Cardiac muscle cell (in vitro differentiated cells and primary cell): ENCODE results near the gene NEU4. TPM values are rescaled to one million over a fixed set of nuclear protein-coding genes. Genes with fewer than 3 reads are reported as not detected.

Experiments used
- DNase-seq, 2 donors: peaks; one replicate each; pipeline versions ENCODE4 v3.0.0 to v3.0.0-alpha.2; 2010 to 2017; ENCODE audit warnings: low read depth in 1 of 2, low spot score in 1 of 2
- H3K27ac ChIP-seq: fragments of 200-600 bp; sonication (generic); 2 replicates; pipeline ENCODE4 v1.5.1; 2016
- H3K27me3 ChIP-seq: fragments of 200-600 bp; sonication (generic); 2 replicates; pipeline ENCODE4 v1.6.0; 2016; ENCODE audit warnings: control low read depth
- H3K36me3 ChIP-seq: fragments of 200-600 bp; sonication (generic); 2 replicates; pipeline ENCODE4 v1.5.1; 2016; ENCODE audit warnings: control low read depth
- H3K4me1 ChIP-seq: fragments of 200-600 bp; sonication (generic); 2 replicates; pipeline ENCODE4 v1.8.1; 2017; ENCODE audit warnings: low read depth, mild to moderate bottlenecking, mixed run types
- H3K4me3 ChIP-seq: fragments of 200-600 bp; sonication (generic); 2 replicates; pipeline ENCODE4 v1.5.1; 2016; ENCODE audit warnings: mild to moderate bottlenecking
- H3K9me3 ChIP-seq: fragments of 200-600 bp; sonication (generic); 2 replicates; pipeline ENCODE4 v1.5.1; 2017; ENCODE audit warnings: low read depth, mild to moderate bottlenecking, control low read depth
- polyA plus RNA-seq: library from polyadenylated mRNA; unstranded; fragments of >200 nt; fragmentation: Nextera tagmentation; extraction: Ambion mirVana; gene quantifications from 2 replicates; pipeline ENCODE4 v1.2.1, GENCODE V29; 2016
- total RNA-seq: library from RNA; depleted of rRNA; stranded (reverse); fragments of >200 nt; gene quantifications from 2 replicates; pipeline ENCODE4 v1.2.3, GENCODE V29; 2016
- TF ChIP-seq, protein P1 (sequence below): IDR thresholded peaks from 2 replicates; pipeline ENCODE4 v1.5.1; 2012; ENCODE audit warnings: low read depth, mild to moderate bottlenecking, low read length

Gene NEU4
- total and polyA plus RNA-seq, 2 experiments from 2014 or later = 0.13 to 1.8 TPM

DNA sequence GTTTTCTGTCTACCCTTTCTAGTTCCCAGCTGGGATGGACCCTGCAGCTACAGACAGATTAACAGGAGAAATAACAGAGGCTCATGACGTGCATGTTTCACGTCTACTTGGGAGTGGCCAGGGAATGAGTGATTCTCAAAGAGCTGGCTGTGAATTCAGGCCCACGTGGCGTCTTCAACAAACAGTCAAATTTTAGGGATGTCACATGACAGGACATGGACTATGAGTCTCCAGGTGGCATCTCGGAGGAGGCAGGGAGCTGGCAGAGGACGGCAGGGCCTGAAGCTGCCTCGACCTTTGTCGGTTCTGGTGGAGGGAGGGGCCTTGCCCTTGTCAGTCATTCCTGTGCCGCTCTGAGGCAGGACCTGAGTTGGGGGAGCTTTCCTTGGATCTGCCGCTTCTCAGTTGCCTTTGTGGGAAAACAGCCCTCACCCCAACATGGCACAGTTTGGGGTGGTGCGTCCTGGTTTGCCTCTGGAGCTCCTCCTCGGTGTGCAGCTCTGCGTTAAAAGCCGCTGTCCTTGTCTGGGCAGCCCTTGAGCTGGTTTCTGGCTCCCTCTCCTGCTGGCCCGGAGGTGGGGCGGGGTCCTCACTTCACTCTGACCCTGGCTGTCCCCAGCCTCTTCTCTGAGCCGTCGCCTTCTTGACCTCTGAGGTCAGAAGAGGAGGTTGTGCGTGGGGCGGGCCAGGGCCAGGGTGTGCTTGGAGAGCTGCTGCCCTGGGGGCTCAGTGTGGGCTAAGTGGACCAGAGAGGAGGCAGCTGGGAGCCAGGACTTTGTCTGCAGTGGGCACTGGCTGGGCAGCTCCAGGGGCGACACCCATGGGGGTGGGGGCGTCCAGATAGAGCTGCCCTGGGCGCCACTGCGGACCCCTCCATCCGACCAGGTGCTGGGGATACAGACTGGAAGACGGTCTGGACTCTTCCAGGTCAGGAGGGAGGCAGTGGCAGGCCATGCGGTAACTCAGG is 44.4 kb upstream of the NEU4 start:
- H3K27ac ChIP-seq = peak overlapping the region; percentile 5
- peak; percentile 21 to 23 for DNase-seq
- TF ChIP-seq, protein P1, sequence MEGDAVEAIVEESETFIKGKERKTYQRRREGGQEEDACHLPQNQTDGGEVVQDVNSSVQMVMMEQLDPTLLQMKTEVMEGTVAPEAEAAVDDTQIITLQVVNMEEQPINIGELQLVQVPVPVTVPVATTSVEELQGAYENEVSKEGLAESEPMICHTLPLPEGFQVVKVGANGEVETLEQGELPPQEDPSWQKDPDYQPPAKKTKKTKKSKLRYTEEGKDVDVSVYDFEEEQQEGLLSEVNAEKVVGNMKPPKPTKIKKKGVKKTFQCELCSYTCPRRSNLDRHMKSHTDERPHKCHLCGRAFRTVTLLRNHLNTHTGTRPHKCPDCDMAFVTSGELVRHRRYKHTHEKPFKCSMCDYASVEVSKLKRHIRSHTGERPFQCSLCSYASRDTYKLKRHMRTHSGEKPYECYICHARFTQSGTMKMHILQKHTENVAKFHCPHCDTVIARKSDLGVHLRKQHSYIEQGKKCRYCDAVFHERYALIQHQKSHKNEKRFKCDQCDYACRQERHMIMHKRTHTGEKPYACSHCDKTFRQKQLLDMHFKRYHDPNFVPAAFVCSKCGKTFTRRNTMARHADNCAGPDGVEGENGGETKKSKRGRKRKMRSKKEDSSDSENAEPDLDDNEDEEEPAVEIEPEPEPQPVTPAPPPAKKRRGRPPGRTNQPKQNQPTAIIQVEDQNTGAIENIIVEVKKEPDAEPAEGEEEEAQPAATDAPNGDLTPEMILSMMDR = no peak
- H3K27me3 ChIP-seq = no peaks in the 10 kb centered on the region
- no peak overlapping the region for H3K4me3 ChIP-seq
- no peaks in the 10 kb centered on the region for H3K9me3 ChIP-seq
- no peaks in the 10 kb centered on the region for H3K36me3 ChIP-seq
- peaks cover 11% of the 10 kb centered on the region for H3K4me1 ChIP-seq

GRCh38 chr2:241767464-241768250 is 41.3 kb upstream of the NEU4 start:
- no peak for DNase-seq

GRCh38 chr2:241768251-241768711 is 40.7 kb upstream of the NEU4 start:
- Histone ChIP-seq H3K27me3 (no peaks in the 10 kb centered on the region), H3K9me3 (no peaks in the 10 kb centered on the region), H3K4me1 (peaks cover 19% of the 10 kb centered on the region), H3K4me3 (no peak overlapping the region), H3K27ac (no peak overlapping the region), H3K36me3 (no peaks in the 10 kb centered on the region)
- no peak for DNase-seq
- TF ChIP-seq, protein P1 = no peak

More at GRCh38 chr2:241767464-241768250, 41.3 kb upstream of the NEU4 start:
- TF ChIP-seq, protein P1 = no peak
- Histone ChIP-seq H3K27ac (no peak overlapping the region), H3K36me3 (no peaks in the 10 kb centered on the region), H3K9me3 (no peaks in the 10 kb centered on the region), H3K4me3 (no peak overlapping the region), H3K27me3 (no peaks in the 10 kb centered on the region), H3K4me1 (peaks cover 19% of the 10 kb centered on the region)

DNA sequence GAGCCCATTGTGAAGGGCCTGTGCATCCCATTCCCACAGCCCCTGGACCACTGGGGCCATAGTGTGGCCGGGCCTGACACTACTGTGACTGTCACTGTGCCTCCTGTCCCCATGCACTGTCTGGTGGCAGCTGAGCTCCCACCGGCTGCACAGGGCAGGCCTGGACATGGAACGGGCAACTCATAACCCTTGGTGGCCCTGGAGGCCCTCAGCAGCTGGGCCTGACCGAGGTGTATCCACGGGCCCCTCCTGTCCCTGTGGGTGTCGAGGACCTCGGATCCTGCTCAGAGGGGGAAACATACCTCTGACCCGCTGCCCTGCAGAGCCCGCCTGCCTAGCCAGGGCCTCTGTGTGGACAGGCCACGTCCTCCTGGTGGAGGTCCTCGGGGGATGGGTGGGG is 40.1 kb upstream of the NEU4 start:
- no peak overlapping the region for H3K4me3 ChIP-seq
- TF ChIP-seq, protein P1 = no peak
- no peak overlapping the region for H3K27ac ChIP-seq
- no peaks in the 10 kb centered on the region for H3K27me3 ChIP-seq
- peaks cover 19% of the 10 kb centered on the region for H3K4me1 ChIP-seq
- H3K36me3 ChIP-seq = no peaks in the 10 kb centered on the region
- H3K9me3 ChIP-seq = no peaks in the 10 kb centered on the region
- no peak for DNase-seq

DNA sequence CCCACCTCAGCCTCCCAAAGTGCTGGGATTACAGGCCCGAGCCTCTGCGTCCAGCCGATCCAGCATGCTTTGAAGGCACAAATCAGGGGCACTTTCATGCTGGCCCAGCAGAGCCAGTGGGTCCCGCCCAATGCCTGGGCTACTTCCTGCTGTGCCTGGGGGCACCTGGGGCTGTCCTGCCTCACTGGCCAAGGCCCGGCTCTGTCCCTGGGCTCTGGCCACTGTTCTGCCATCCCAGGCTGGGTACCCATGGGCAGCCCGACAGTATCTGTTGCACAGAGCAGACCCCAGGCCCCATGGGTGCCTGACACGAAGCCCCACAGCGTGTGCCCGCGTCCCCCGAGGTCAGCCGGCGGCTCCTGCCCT is 39.2 kb upstream of the NEU4 start:
- DNase-seq = no peak
- TF ChIP-seq, protein P1 = no peak
- H3K9me3 ChIP-seq = no peaks in the 10 kb centered on the region
- H3K36me3 ChIP-seq = no peaks in the 10 kb centered on the region
- no peak overlapping the region for H3K27ac ChIP-seq
- no peaks in the 10 kb centered on the region for H3K27me3 ChIP-seq
- no peak overlapping the region for H3K4me3 ChIP-seq
- H3K4me1 ChIP-seq = peaks cover 10% of the 10 kb centered on the region
